Neural progenitor cell (in vitro differentiated cells): ENCODE measurements around the gene CFAP20. TPM values are rescaled to one million over a fixed set of nuclear protein-coding genes. Genes with fewer than 3 reads are reported as not detected.

ENCODE experiments used
- DNase-seq: peaks from one replicate; pipeline ENCODE4 v3.0.0-alpha.2; 2016; ENCODE audit warnings: low spot score
- H2AFZ ChIP-seq: fragments of 200-600 bp; sonication (generic); replicated peaks from 2 replicates; pipeline ENCODE4 v1.6.1; 2016; ENCODE audit warnings: antibody characterized with exemption
- H3F3A ChIP-seq: fragments of 200-600 bp; sonication (generic); 2 replicates; pipeline ENCODE4 v1.6.1; 2016; ENCODE audit warnings: antibody characterized with exemption, low read depth
- H3K27ac ChIP-seq: fragments of 200-600 bp; sonication (generic); 2 replicates; pipeline ENCODE4 v1.5.1; 2016; ENCODE audit warnings: mild to moderate bottlenecking
- H3K27me3 ChIP-seq: fragments of 200-600 bp; sonication (generic); 2 replicates; pipeline ENCODE4 v1.6.1; 2016; ENCODE audit warnings: mild to moderate bottlenecking, moderate library complexity
- H3K36me3 ChIP-seq: fragments of 200-600 bp; sonication (generic); 2 replicates; pipeline ENCODE4 v1.5.1; 2016
- H3K4me1 ChIP-seq: fragments of 200-600 bp; sonication (generic); 2 replicates; pipeline ENCODE4 v1.6.1; 2016; ENCODE audit warnings: mixed run types
- H3K4me2 ChIP-seq: fragments of 200-600 bp; sonication (generic); 2 replicates; pipeline ENCODE4 v1.6.1; 2016
- H3K4me3 ChIP-seq: fragments of 200-600 bp; sonication (generic); 2 replicates; pipeline ENCODE4 v1.5.1; 2016
- H3K79me2 ChIP-seq: fragments of 200-600 bp; sonication (generic); 2 replicates; pipeline ENCODE4 v1.6.1; 2016; ENCODE audit warnings: low read depth
- H3K9ac ChIP-seq: fragments of 200-600 bp; sonication (generic); 2 replicates; pipeline ENCODE4 v1.6.1; 2016
- H3K9me3 ChIP-seq: fragments of 200-600 bp; sonication (generic); 2 replicates; pipeline ENCODE4 v1.5.1; 2016; ENCODE audit warnings: low read depth
- H4K20me1 ChIP-seq: fragments of 200-600 bp; sonication (generic); 2 replicates; pipeline ENCODE4 v1.6.1; 2016; ENCODE audit warnings: low read depth
- H3K27ac Mint-ChIP-seq: 3 replicates; pipeline ENCODE4 v1.8.0; 2021; ENCODE audit warnings: mixed read lengths
- H3K27me3 Mint-ChIP-seq: 2 replicates; pipeline ENCODE4 v1.8.0; 2022; ENCODE audit warnings: low read depth, mild to moderate bottlenecking, inconsistent platforms, moderate library complexity, mixed read lengths; ENCODE audit not compliant: insufficient read depth
- H3K36me3 Mint-ChIP-seq: 3 replicates; pipeline ENCODE4 v1.8.0; 2021; ENCODE audit warnings: mixed read lengths
- H3K4me1 Mint-ChIP-seq: 3 replicates; pipeline ENCODE4 v1.8.0; 2021; ENCODE audit warnings: mixed read lengths
- H3K4me3 Mint-ChIP-seq: 3 replicates; pipeline ENCODE4 v1.8.0; 2021; ENCODE audit warnings: mild to moderate bottlenecking, moderate library complexity, mixed read lengths
- H3K9me3 Mint-ChIP-seq: 3 replicates; pipeline ENCODE4 v1.8.0; 2020; ENCODE audit warnings: mixed read lengths
- EZH2 ChIP-seq: fragments of 200-600 bp; sonication (generic); IDR thresholded peaks from 2 replicates; pipeline ENCODE4 v1.6.1; 2017; ENCODE audit warnings: antibody characterized with exemption, mild to moderate bottlenecking, moderate library complexity
- EZH2phosphoT487 ChIP-seq: fragments of 200-600 bp; sonication (generic); IDR thresholded peaks from 2 replicates; pipeline ENCODE4 v1.6.1; 2017; ENCODE audit warnings: antibody characterized with exemption
- total RNA-seq: library from RNA; depleted of rRNA; stranded (reverse); fragments of >200 nt; gene quantifications from 2 replicates; pipeline ENCODE4 v1.2.3, GENCODE V29; 2015; ENCODE audit warnings: low replicate concordance
- TF ChIP-seq, protein P1 (sequence below): fragments of 200-600 bp; sonication (generic); IDR thresholded peaks from 2 replicates; pipeline ENCODE4 v1.5.1; 2017; ENCODE audit warnings: antibody characterized with exemption, mild to moderate bottlenecking

CFAP20 gene
- total RNA-seq, 1 donor from 2014 or later, result 93.8 TPM

DNA sequence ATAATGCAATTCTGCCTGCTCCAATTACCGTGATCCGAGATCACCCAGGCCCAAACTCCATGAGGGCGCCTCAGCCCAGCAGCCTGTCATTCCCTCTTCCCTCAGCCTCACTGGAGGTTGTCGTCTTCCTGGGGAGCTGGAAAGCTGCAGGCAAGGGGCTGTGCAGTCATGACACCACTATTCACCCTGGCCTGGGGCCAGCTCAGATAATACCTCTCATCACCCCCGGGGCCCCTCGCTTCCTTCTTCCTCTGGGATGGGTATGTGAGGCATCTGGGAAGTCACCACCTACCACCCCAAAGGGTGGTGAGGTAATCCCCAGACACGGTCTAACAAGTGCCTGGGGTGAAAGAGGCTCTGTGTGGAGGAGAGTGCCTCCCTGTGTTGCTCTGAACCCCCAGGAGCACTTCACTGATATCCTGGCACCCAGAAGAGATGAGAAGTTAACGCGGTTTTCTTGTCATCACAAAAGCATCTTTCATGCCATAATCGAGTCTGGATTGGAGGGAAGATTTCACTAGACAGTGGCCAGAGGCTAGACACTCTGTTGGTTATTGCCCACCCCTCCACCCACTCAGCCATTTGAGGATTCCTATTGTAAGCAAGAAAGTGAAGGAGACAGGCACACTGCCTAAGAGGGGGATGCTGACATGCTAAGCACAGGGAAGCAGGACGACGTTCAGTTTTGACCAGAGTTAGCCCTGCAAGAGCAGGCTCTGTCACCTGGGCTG is 18.4 kb downstream of the CFAP20 start:
- Histone ChIP-seq H3K79me2 (no peaks in the 10 kb centered on the region), H3K27ac (no peak overlapping the region), H3K36me3 (peaks cover 5% of the 10 kb centered on the region), H3K4me3 (no peak overlapping the region), H3K9me3 (no peaks in the 10 kb centered on the region), H2AFZ (no peak overlapping the region), H3F3A (peaks cover 18% of the 10 kb centered on the region), H3K9ac (no peak overlapping the region), H3K4me2 (peak overlapping the region; percentile 18), H3K27me3 (no peaks in the 10 kb centered on the region), H4K20me1 (peaks cover 15% of the 10 kb centered on the region), H3K4me1 (peaks cover 9% of the 10 kb centered on the region)
- Mint-ChIP-seq H3K27me3 (peaks cover 8% of the 10 kb centered on the region), H3K9me3 (no peaks in the 10 kb centered on the region), H3K36me3 (peaks cover 27% of the 10 kb centered on the region), H3K4me3 (peak overlapping the region; percentile 43), H3K4me1 (peaks cover 37% of the 10 kb centered on the region), H3K27ac (peak overlapping the region; percentile 60)
- TF ChIP-seq, protein P1, sequence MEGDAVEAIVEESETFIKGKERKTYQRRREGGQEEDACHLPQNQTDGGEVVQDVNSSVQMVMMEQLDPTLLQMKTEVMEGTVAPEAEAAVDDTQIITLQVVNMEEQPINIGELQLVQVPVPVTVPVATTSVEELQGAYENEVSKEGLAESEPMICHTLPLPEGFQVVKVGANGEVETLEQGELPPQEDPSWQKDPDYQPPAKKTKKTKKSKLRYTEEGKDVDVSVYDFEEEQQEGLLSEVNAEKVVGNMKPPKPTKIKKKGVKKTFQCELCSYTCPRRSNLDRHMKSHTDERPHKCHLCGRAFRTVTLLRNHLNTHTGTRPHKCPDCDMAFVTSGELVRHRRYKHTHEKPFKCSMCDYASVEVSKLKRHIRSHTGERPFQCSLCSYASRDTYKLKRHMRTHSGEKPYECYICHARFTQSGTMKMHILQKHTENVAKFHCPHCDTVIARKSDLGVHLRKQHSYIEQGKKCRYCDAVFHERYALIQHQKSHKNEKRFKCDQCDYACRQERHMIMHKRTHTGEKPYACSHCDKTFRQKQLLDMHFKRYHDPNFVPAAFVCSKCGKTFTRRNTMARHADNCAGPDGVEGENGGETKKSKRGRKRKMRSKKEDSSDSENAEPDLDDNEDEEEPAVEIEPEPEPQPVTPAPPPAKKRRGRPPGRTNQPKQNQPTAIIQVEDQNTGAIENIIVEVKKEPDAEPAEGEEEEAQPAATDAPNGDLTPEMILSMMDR, result no peak
- TF ChIP-seq EZH2phosphoT487 (no peak), EZH2 (no peak)
- no peak for DNase-seq

DNA sequence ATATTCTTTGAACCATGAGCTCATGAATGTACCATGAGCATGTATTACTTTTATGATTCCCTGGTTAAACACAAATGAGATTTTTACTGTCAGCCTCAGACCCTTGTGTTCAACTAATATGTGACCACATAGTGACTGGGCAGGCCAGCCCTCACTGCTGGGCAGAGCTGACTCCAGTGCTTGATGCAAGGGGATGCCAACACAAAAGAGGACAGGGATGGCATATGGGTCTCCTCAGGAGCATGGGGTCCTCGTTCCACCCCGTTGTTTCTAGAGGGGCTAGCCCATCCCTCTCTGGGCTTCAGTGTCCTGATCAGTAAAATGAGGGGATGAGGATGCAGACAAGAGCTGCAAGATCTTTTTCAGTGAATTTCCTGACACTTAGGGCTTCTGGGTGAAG is 19.3 kb downstream of the CFAP20 start:
- H3K4me1 Mint-ChIP-seq, result peaks cover 37% of the 10 kb centered on the region
- no peak overlapping the region for H3K4me3 Mint-ChIP-seq
- Histone ChIP-seq H3K4me2 (no peak overlapping the region), H3K36me3 (peaks cover 5% of the 10 kb centered on the region), H3K4me3 (no peak overlapping the region), H3K4me1 (peaks cover 9% of the 10 kb centered on the region), H3K9me3 (no peaks in the 10 kb centered on the region), H3F3A (peaks cover 18% of the 10 kb centered on the region), H3K79me2 (no peaks in the 10 kb centered on the region), H3K27me3 (no peaks in the 10 kb centered on the region), H3K9ac (no peak overlapping the region), H3K27ac (no peak overlapping the region), H2AFZ (no peak overlapping the region), H4K20me1 (peaks cover 15% of the 10 kb centered on the region)
- peaks cover 10% of the 10 kb centered on the region for H3K27me3 Mint-ChIP-seq
- H3K9me3 Mint-ChIP-seq, result no peaks in the 10 kb centered on the region
- no peak for DNase-seq
- peaks cover 18% of the 10 kb centered on the region for H3K36me3 Mint-ChIP-seq
- H3K27ac Mint-ChIP-seq, result peak overlapping the region; percentile 64
- TF ChIP-seq EZH2 (no peak), EZH2phosphoT487 (no peak)
- TF ChIP-seq, protein P1, result no peak

DNA sequence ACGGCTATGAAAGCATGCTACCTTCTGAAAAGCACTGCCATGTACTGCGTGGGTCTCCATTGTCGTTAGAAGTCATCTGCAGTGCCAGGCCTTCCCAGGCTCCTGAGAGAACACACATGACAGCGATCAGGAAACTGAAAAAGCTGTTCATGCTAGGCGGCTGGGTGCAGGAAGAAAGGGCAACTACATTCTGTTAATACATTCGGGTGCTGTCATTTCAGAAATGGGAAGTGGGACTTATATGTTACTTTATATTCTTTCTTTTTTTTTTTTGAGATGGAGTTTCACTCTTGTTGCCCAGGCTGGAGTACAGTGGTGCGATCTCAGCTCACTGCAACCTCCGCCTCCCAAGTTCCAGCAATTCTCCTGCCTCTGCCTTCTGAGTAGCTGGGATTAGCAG is 19.9 kb downstream of the CFAP20 start:
- no peaks in the 10 kb centered on the region for H3K79me2 ChIP-seq
- no peaks in the 10 kb centered on the region for H3K27me3 ChIP-seq
- Mint-ChIP-seq H3K4me1 (peaks cover 37% of the 10 kb centered on the region), H3K36me3 (peaks cover 15% of the 10 kb centered on the region), H3K27ac (peak overlapping the region; percentile 64), H3K9me3 (no peaks in the 10 kb centered on the region), H3K4me3 (no peak overlapping the region), H3K27me3 (peaks cover 10% of the 10 kb centered on the region)
- no peak overlapping the region for H3K9ac ChIP-seq
- no peak overlapping the region for H2AFZ ChIP-seq
- H3F3A ChIP-seq, result peaks cover 18% of the 10 kb centered on the region
- no peak for TF ChIP-seq EZH2
- TF ChIP-seq EZH2phosphoT487, result no peak
- TF ChIP-seq, protein P1, result no peak
- no peak overlapping the region for H3K4me3 ChIP-seq
- DNase-seq, result no peak
- H3K4me1 ChIP-seq, result peaks cover 9% of the 10 kb centered on the region
- H3K27ac ChIP-seq, result no peak overlapping the region
- H3K36me3 ChIP-seq, result peaks cover 5% of the 10 kb centered on the region
- H4K20me1 ChIP-seq, result peaks cover 15% of the 10 kb centered on the region
- H3K9me3 ChIP-seq, result no peaks in the 10 kb centered on the region
- H3K4me2 ChIP-seq, result no peak overlapping the region
